Kidney (tissue), 14 donors: ENCODE measurements around the gene SNX13. TPM values are rescaled to one million over a fixed set of nuclear protein-coding genes. Genes with fewer than 3 reads are reported as not detected.

Experiments
- DNase-seq, 5 donors: peaks; one replicate each; pipeline ENCODE4 v3.0.0-alpha.2; 2013 to 2020
- FAIRE-seq: peaks from 2 replicates; lab custom pipeline; 2012; peaks lifted over from hg19 to GRCh38; lab: Jason Lieb, UNC
- H3K27ac ChIP-seq, 2 donors: one replicate each; pipeline ENCODE4 v1.7.0; 2013; ENCODE audit warnings: low read depth in 2 of 2, low read length in 2 of 2, inconsistent platforms in 1 of 2
- H3K27me3 ChIP-seq: one replicate; pipeline ENCODE4 v1.7.1; 2013; ENCODE audit warnings: low read length, inconsistent platforms; ENCODE audit not compliant: control insufficient read depth, insufficient read depth
- H3K36me3 ChIP-seq, 3 donors: one replicate each; pipeline versions ENCODE4 v1.7.0 to v1.7.1; 2013; ENCODE audit warnings: low read length in 3 of 3, control low read depth in 1 of 3, inconsistent platforms in 1 of 3; ENCODE audit not compliant: insufficient read depth in 3 of 3, control insufficient read depth in 2 of 3
- H3K4me1 ChIP-seq, 3 donors: one replicate each; pipeline versions ENCODE4 v1.7.0 to v1.7.1; 2013; ENCODE audit warnings: low read length in 3 of 3, inconsistent platforms in 1 of 3, low read depth in 1 of 3; ENCODE audit not compliant: control insufficient read depth in 2 of 3, insufficient read depth in 2 of 3
- H3K4me3 ChIP-seq, 3 donors: one replicate each; pipeline versions ENCODE4 v1.7.0 to v1.8.1; 2013; ENCODE audit warnings: low read length in 3 of 3, control low read depth in 1 of 3, inconsistent platforms in 1 of 3
- H3K9ac ChIP-seq, 3 donors: one replicate each; pipeline versions ENCODE4 v1.7.0 to v1.7.1; 2013; ENCODE audit warnings: low read length in 3 of 3, control low read depth in 1 of 3, inconsistent platforms in 1 of 3
- H3K9me3 ChIP-seq, 3 donors: one replicate each; pipeline versions ENCODE4 v1.7.0 to v1.7.1; 2013; ENCODE audit warnings: low read length in 3 of 3, control low read depth in 1 of 3, inconsistent platforms in 1 of 3; ENCODE audit not compliant: control insufficient read depth in 2 of 3, insufficient read depth in 1 of 3
- intact Hi-C: fragments of 100-400 bp; cut with DNase I; formaldehyde crosslinking; loops from one replicate; pipeline ENCODE4 v1.11.1; 2022
- polyA plus RNA-seq: library from polyadenylated mRNA; stranded (reverse); fragments of 350-450 nt; fragmentation: Illumina TruSeq; extraction: RNeasy Lipid Tissue Mini Kit (QIAGEN cat#74804); gene quantifications from one replicate; pipeline ENCODE4 v1.2.3, GENCODE V29; 2014; ENCODE audit warnings: low read depth, low replicate concordance; ENCODE audit not compliant: insufficient read depth
- total RNA-seq: library from RNA; stranded (reverse); fragmentation: NEBNext Ultra II Directional; extraction: Animal tissue kit (Norgen Biotek cat#: 25700); gene quantifications from one replicate; pipeline ENCODE4 v1.2.1, GENCODE V29; 2021
- TF ChIP-seq, protein P1 (sequence below): IDR thresholded peaks from 3 replicates; pipeline ENCODE4 v1.5.1; 2012; ENCODE audit warnings: mild to moderate bottlenecking, moderate library complexity, borderline replicate concordance; ENCODE audit not compliant: insufficient read depth; ENCODE audit errors: extremely low read depth
- donor health status: control.
- donor health status: control.
- donor health status: control.
- donor health status: control.
- donor health status: control.
- donor health status: DM: yes; HTN: yes; CAD: no.
- donor health status: Normal renal cell carcinoma (clear cell type).

SNX13 gene
- total and polyA plus RNA-seq, 2 donors from 2014 or later = 9.9 to 57.0 TPM

DNA sequence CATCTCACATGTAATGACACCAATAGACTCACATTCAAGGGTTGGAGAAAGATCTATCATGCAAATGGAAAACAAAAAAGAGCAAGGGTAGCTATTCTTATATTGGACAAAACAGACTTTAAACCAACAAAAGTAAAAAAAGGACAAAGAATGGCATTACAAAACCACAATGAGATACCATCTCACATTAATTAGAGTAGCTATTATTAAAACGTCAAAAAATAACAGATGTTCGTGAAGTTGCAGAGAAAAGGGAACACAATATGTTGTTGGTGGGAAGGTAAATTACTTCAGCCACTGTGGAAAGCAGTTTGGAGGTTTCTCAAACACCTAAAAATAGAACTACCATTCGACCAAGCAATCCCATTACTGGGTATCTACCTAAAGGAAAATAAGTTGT, 197.0 kb downstream of the SNX13 start:
- H3K36me3 ChIP-seq = no peaks in the 10 kb centered on the region
- no peak overlapping the region for H3K9ac ChIP-seq
- no peak overlapping the region for H3K4me3 ChIP-seq
- no peaks in the 10 kb centered on the region for H3K9me3 ChIP-seq
- DNase-seq = no peak
- no peak for FAIRE-seq
- intact Hi-C loops = no loop called here
- no peaks in the 10 kb centered on the region for H3K27me3 ChIP-seq
- TF ChIP-seq, protein P1, sequence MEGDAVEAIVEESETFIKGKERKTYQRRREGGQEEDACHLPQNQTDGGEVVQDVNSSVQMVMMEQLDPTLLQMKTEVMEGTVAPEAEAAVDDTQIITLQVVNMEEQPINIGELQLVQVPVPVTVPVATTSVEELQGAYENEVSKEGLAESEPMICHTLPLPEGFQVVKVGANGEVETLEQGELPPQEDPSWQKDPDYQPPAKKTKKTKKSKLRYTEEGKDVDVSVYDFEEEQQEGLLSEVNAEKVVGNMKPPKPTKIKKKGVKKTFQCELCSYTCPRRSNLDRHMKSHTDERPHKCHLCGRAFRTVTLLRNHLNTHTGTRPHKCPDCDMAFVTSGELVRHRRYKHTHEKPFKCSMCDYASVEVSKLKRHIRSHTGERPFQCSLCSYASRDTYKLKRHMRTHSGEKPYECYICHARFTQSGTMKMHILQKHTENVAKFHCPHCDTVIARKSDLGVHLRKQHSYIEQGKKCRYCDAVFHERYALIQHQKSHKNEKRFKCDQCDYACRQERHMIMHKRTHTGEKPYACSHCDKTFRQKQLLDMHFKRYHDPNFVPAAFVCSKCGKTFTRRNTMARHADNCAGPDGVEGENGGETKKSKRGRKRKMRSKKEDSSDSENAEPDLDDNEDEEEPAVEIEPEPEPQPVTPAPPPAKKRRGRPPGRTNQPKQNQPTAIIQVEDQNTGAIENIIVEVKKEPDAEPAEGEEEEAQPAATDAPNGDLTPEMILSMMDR = no peak
- no peak overlapping the region for H3K27ac ChIP-seq
- H3K4me1 ChIP-seq = no peaks in the 10 kb centered on the region

GRCh38 chr7:17741426-17741825, 198.9 kb downstream of the SNX13 start:
- TF ChIP-seq, protein P1 = no peak
- no peaks in the 10 kb centered on the region for H3K9me3 ChIP-seq
- no peak overlapping the region for H3K9ac ChIP-seq
- no peak for DNase-seq
- H3K36me3 ChIP-seq = no peaks in the 10 kb centered on the region
- FAIRE-seq = no peak
- no peak overlapping the region for H3K27ac ChIP-seq
- H3K27me3 ChIP-seq = no peaks in the 10 kb centered on the region
- H3K4me1 ChIP-seq = no peaks in the 10 kb centered on the region
- no peak overlapping the region for H3K4me3 ChIP-seq
- intact Hi-C loops = no loop called here

Other genes with a start within 250 kb of the SNX13 start
- gene PRPS1L1, start 87.4 kb upstream of the SNX13 start, total RNA-seq = not detected
- not detected for gene PRPS1L1, start 87.4 kb upstream of the SNX13 start, polyA plus RNA-seq